H1 (cell line): ENCODE data around the gene NRXN2. TPM values are rescaled to one million over a fixed set of nuclear protein-coding genes. Genes with fewer than 3 reads are reported as not detected.

ENCODE experiments used
- CHD7 ChIP-seq: fragments of 300-600 bp; sonication (generic); IDR thresholded peaks from 2 replicates; pipeline ENCODE4 v1.7.1; 2012; ENCODE audit warnings: low read length, moderate library complexity, mild to moderate bottlenecking, inconsistent platforms; ENCODE audit not compliant: insufficient replicate concordance
- POLR2AphosphoS5 ChIP-seq: IDR thresholded peaks from 2 replicates; pipeline ENCODE4 v1.6.1; 2011; ENCODE audit warnings: low read depth, low read length
- SAP30 ChIP-seq: fragments of 300-600 bp; sonication (generic); IDR thresholded peaks from 2 replicates; pipeline ENCODE4 v1.7.1; 2012; ENCODE audit warnings: low read length, moderate library complexity, mild to moderate bottlenecking, inconsistent platforms; ENCODE audit not compliant: insufficient read depth, insufficient replicate concordance
- polyA plus RNA-seq, 7 experiments: library from polyadenylated mRNA; depleted of rRNA in 3 of 7; stranded (reverse) in 5 of 7; unstranded in 2 of 7; fragments of >200 nt in 5 of 7; fragments of 200-250 nt in 2 of 7; gene quantifications; 1 replicate in 5 of 7; 2 replicates in 1 of 7; 4 replicates in 1 of 7; pipeline versions ENCODE4 v1.2.1 to v1.2.3, GENCODE V29; 2011 to 2013; ENCODE audit warnings: missing spikeins in 2 of 7, mixed read lengths in 2 of 7
- total RNA-seq: library from RNA; stranded (reverse); fragmentation: NEBNext Ultra II Directional; extraction: Animal tissue kit (Norgen Biotek cat#: 25700); gene quantifications from 2 replicates; pipeline ENCODE4 v1.2.1, GENCODE V29; 2021

The NRXN2 gene
- total and polyA plus RNA-seq, 2 of the 8 experiments (the other 6 are each of a cell fraction or from before 2014, with no cell fraction given) = 1.3 to 11.5 TPM

GRCh38 chr11:64684357-64684756, 38.6 kb downstream of the NRXN2 start (continued):
- TF ChIP-seq CHD7 (no peak), POLR2AphosphoS5 (no peak), SAP30 (no peak)
- TF ChIP-seq, all 59 proteins: peak for 0
